Immature natural killer cell (primary cell): ENCODE results near the gene HBA1. TPM values are rescaled to one million over a fixed set of nuclear protein-coding genes. Genes with fewer than 3 reads are reported as not detected.
"Not testable (repeated sequence)": the region's sequence is repeated elsewhere in the genome, so short reads cannot be mapped to it uniquely, and the experiment has no call there.

Source experiments
- DNase-seq, 3 donors: peaks; one replicate each; pipeline ENCODE4 v3.0.0; 2022; ENCODE audit warnings: mixed read lengths in 1 of 3
- H3K27ac Mint-ChIP-seq, 6 donors: one replicate each; pipeline ENCODE4 v1.8.0; 2020; ENCODE audit warnings: mixed read lengths in 6 of 6, mild to moderate bottlenecking in 5 of 6, inconsistent platforms in 4 of 6, moderate library complexity in 3 of 6
- H3K27me3 Mint-ChIP-seq, 3 donors: one replicate each; pipeline ENCODE4 v1.8.0; 2020 to 2021; ENCODE audit warnings: low read depth in 3 of 3, mild to moderate bottlenecking in 3 of 3, mixed read lengths in 3 of 3, moderate library complexity in 3 of 3, inconsistent platforms in 1 of 3
- H3K36me3 Mint-ChIP-seq, 3 donors: one replicate each; pipeline ENCODE4 v1.8.0; 2020; ENCODE audit warnings: mixed read lengths in 3 of 3, inconsistent platforms in 2 of 3, mild to moderate bottlenecking in 2 of 3
- H3K4me1 Mint-ChIP-seq, 2 donors: one replicate each; pipeline ENCODE4 v1.8.0; 2020; ENCODE audit warnings: inconsistent platforms in 2 of 2, mild to moderate bottlenecking in 2 of 2, mixed read lengths in 2 of 2, moderate library complexity in 1 of 2
- H3K4me3 Mint-ChIP-seq, 5 donors: one replicate each; pipeline ENCODE4 v1.8.0; 2020; ENCODE audit warnings: mild to moderate bottlenecking in 5 of 5, mixed read lengths in 5 of 5, inconsistent platforms in 3 of 5, moderate library complexity in 3 of 5
- H3K9me3 Mint-ChIP-seq, 6 donors: one replicate each; pipeline ENCODE4 v1.8.0; 2020; ENCODE audit warnings: mild to moderate bottlenecking in 6 of 6, mixed read lengths in 6 of 6, inconsistent platforms in 4 of 6, moderate library complexity in 3 of 6
- polyA plus RNA-seq, 3 donors: library from polyadenylated mRNA; unstranded; fragments of 300-500 nt; fragmentation: Illumina TruSeq; gene quantifications; one replicate each; pipeline ENCODE4 v1.2.3, GENCODE V29; 2021

HBA1 gene
- polyA plus RNA-seq, 3 donors from 2014 or later, result 70.7 to 207 (median 119) TPM

GRCh38 chr16:149024-149660 lies 27.3 kb upstream of the HBA1 start:
- Mint-ChIP-seq H3K9me3 (no peaks in the 10 kb centered on the region), H3K27me3 (peaks cover 0 to 7% (median 2%) of the 10 kb centered on the region in 3 donors), H3K36me3 (no peaks in the 10 kb centered on the region), H3K4me1 (no peaks in the 10 kb centered on the region), H3K4me3 (no peak overlapping the region), H3K27ac (no peak overlapping the region)
- no peak for DNase-seq

GRCh38 chr16:152141-153128 lies 24.0 kb upstream of the HBA1 start, which contains the start of gene HBZ:
Gene HBZ (plus strand): TSS chr16:152644. CDS start chr16:152910, 266 bp downstream.
- peaks cover 6 to 9% of the 10 kb centered on the region in 2 donors for H3K4me1 Mint-ChIP-seq
- H3K4me3 Mint-ChIP-seq, result peak within 1 kb of the TSS in 3 of 5 donors; percentile 32 to 62 (median 56)
- no peak within 1 kb of the TSS for H3K27ac Mint-ChIP-seq
- DNase-seq, result no peak
- no peaks in the 10 kb centered on the region for H3K36me3 Mint-ChIP-seq
- H3K27me3 Mint-ChIP-seq, result peaks cover 4 to 15% (median 8%) of the 10 kb centered on the region in 3 donors
- H3K9me3 Mint-ChIP-seq, result no peaks in the 10 kb centered on the region

GRCh38 chr16:153129-153521 lies 23.4 kb upstream of the HBA1 start:
- H3K4me3 Mint-ChIP-seq, result peak overlapping the region in 2 of 5 donors; percentile 21 to 56
- not testable (repeated sequence) for H3K36me3 Mint-ChIP-seq, DNase-seq, H3K27ac Mint-ChIP-seq, H3K4me1 Mint-ChIP-seq, H3K9me3 Mint-ChIP-seq
- peaks cover 4 to 17% (median 8%) of the 10 kb centered on the region in 3 donors for H3K27me3 Mint-ChIP-seq

- not testable (repeated sequence) for H3K27ac Mint-ChIP-seq, H3K4me1 Mint-ChIP-seq, H3K36me3 Mint-ChIP-seq, H3K4me3 Mint-ChIP-seq, DNase-seq, H3K9me3 Mint-ChIP-seq
- H3K27me3 Mint-ChIP-seq, result peaks cover 6 to 17% (median 8%) of the 10 kb centered on the region in 3 donors
Observed at GRCh38 chr16:153550-154216, 22.8 kb upstream of the HBA1 start.

GRCh38 chr16:154217-155030 lies 22.1 kb upstream of the HBA1 start:
- peak overlapping the region in 3 of 6 donors; percentile 55 to 76 (median 67) for H3K27ac Mint-ChIP-seq
- H3K4me1 Mint-ChIP-seq, result peaks cover 6 to 9% of the 10 kb centered on the region in 2 donors
- peak in 1 of 3 donors; percentile 23 for DNase-seq
- H3K27me3 Mint-ChIP-seq, result peaks cover 6 to 17% (median 8%) of the 10 kb centered on the region in 3 donors
- H3K4me3 Mint-ChIP-seq, result peak overlapping the region; percentile 77 to 87 (median 79)
- no peaks in the 10 kb centered on the region for H3K9me3 Mint-ChIP-seq
- H3K36me3 Mint-ChIP-seq, result no peaks in the 10 kb centered on the region

GRCh38 chr16:155031-155398 lies 21.5 kb upstream of the HBA1 start:
- H3K36me3 Mint-ChIP-seq, result no peaks in the 10 kb centered on the region
- peaks cover 6 to 9% of the 10 kb centered on the region in 2 donors for H3K4me1 Mint-ChIP-seq
- no peak for DNase-seq
- peak overlapping the region; percentile 77 to 87 (median 79) for H3K4me3 Mint-ChIP-seq
- peak overlapping the region in 3 of 6 donors; percentile 46 to 67 (median 55) for H3K27ac Mint-ChIP-seq
- H3K9me3 Mint-ChIP-seq, result no peaks in the 10 kb centered on the region
- peaks cover 6 to 17% (median 8%) of the 10 kb centered on the region in 3 donors for H3K27me3 Mint-ChIP-seq

GRCh38 chr16:159136-159849 lies 17.2 kb upstream of the HBA1 start:
- H3K9me3 Mint-ChIP-seq, result no peaks in the 10 kb centered on the region
- H3K27ac Mint-ChIP-seq, result no peak overlapping the region
- peaks cover 7 to 13% (median 11%) of the 10 kb centered on the region in 3 donors for H3K27me3 Mint-ChIP-seq
- H3K4me1 Mint-ChIP-seq, result peaks cover 6 to 9% of the 10 kb centered on the region in 2 donors
- no peak for DNase-seq
- H3K4me3 Mint-ChIP-seq, result no peak overlapping the region
- H3K36me3 Mint-ChIP-seq, result no peaks in the 10 kb centered on the region

GRCh38 chr16:160242-160641 lies 16.2 kb upstream of the HBA1 start:
- H3K4me1 Mint-ChIP-seq, H3K27ac Mint-ChIP-seq, DNase-seq, H3K36me3 Mint-ChIP-seq, H3K9me3 Mint-ChIP-seq, H3K4me3 Mint-ChIP-seq: not testable (repeated sequence)
- peaks cover 4 to 12% (median 5%) of the 10 kb centered on the region in 3 donors for H3K27me3 Mint-ChIP-seq

- DNase-seq, result no peak
- H3K9me3 Mint-ChIP-seq, result no peaks in the 10 kb centered on the region
- H3K4me1 Mint-ChIP-seq, result peaks cover 0 to 6% of the 10 kb centered on the region in 2 donors
- H3K4me3 Mint-ChIP-seq, result no peak overlapping the region
- peaks cover 4 to 10% (median 5%) of the 10 kb centered on the region in 3 donors for H3K27me3 Mint-ChIP-seq
- H3K36me3 Mint-ChIP-seq, result no peaks in the 10 kb centered on the region
- no peak overlapping the region for H3K27ac Mint-ChIP-seq
Observed at GRCh38 chr16:160691-161190, 15.7 kb upstream of the HBA1 start.

GRCh38 chr16:162271-162991 lies 14.0 kb upstream of the HBA1 start:
- Mint-ChIP-seq H3K9me3 (no peaks in the 10 kb centered on the region), H3K27ac (no peak overlapping the region), H3K4me3 (peak overlapping the region in 1 of 5 donors; percentile 27), H3K27me3 (peaks cover 9 to 14% (median 13%) of the 10 kb centered on the region in 3 donors), H3K4me1 (peaks cover 0 to 13% of the 10 kb centered on the region in 2 donors), H3K36me3 (no peaks in the 10 kb centered on the region)
- no peak for DNase-seq

- H3K4me3 Mint-ChIP-seq, DNase-seq, H3K36me3 Mint-ChIP-seq, H3K9me3 Mint-ChIP-seq, H3K27ac Mint-ChIP-seq: not testable (repeated sequence)
- Mint-ChIP-seq H3K4me1 (peaks cover 0 to 13% of the 10 kb centered on the region in 2 donors), H3K27me3 (peaks cover 9 to 19% (median 12%) of the 10 kb centered on the region in 3 donors)
Observed at GRCh38 chr16:163139-163538, 13.3 kb upstream of the HBA1 start.

GRCh38 chr16:163696-164095 lies 12.8 kb upstream of the HBA1 start:
- H3K27ac Mint-ChIP-seq, H3K36me3 Mint-ChIP-seq, DNase-seq, H3K9me3 Mint-ChIP-seq: not testable (repeated sequence)
- H3K4me1 Mint-ChIP-seq, result peaks cover 0 to 13% of the 10 kb centered on the region in 2 donors
- H3K4me3 Mint-ChIP-seq, result peak overlapping the region in 1 of 5 donors; percentile 46
- peaks cover 7 to 19% (median 13%) of the 10 kb centered on the region in 3 donors for H3K27me3 Mint-ChIP-seq
